HG03378 (cell line): ENCODE results near the gene PDK4.

ENCODE experiments used
- ATAC-seq: cut with Tn5 transposase; IDR thresholded peaks from one replicate; pipeline ENCODE4 v1.9.1; 2021; ENCODE audit warnings: mild to moderate bottlenecking, moderate library complexity; ENCODE audit not compliant: unreplicated experiment

PDK4 gene

DNA sequence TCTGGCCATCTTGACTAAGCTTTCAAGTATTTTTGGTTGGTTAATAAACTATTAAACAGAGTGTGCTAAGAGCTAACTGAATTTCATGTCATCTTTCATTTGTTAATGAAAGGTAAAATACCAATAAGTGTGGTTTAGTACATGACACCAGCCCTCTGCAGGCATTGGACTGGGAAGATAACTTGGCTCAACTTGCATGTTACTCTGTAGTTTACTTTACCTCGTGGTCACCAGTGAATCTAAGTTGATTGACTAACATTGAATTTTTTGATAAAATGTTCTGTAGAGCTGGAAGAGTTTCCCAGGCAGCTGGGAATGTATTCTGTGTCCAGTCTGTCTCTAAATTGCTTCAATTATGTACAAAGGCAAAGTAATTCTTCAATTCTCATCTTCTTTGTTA, 60.7 kb downstream of the PDK4 start:
- no peak for ATAC-seq

GRCh38 chr7:95534796-95535195, 61.5 kb downstream of the PDK4 start:
- ATAC-seq = no peak
